Ecto neural progenitor cell (in vitro differentiated cells): ENCODE data around the gene COL23A1.
"Not testable (repeated sequence)": the region's sequence is repeated elsewhere in the genome, so short reads cannot be mapped to it uniquely, and the experiment has no call there.

ENCODE experiments used
- DNase-seq: peaks from one replicate; pipeline ENCODE4 v3.0.0-alpha.2; 2018; ENCODE audit warnings: low spot score

COL23A1 gene

DNA sequence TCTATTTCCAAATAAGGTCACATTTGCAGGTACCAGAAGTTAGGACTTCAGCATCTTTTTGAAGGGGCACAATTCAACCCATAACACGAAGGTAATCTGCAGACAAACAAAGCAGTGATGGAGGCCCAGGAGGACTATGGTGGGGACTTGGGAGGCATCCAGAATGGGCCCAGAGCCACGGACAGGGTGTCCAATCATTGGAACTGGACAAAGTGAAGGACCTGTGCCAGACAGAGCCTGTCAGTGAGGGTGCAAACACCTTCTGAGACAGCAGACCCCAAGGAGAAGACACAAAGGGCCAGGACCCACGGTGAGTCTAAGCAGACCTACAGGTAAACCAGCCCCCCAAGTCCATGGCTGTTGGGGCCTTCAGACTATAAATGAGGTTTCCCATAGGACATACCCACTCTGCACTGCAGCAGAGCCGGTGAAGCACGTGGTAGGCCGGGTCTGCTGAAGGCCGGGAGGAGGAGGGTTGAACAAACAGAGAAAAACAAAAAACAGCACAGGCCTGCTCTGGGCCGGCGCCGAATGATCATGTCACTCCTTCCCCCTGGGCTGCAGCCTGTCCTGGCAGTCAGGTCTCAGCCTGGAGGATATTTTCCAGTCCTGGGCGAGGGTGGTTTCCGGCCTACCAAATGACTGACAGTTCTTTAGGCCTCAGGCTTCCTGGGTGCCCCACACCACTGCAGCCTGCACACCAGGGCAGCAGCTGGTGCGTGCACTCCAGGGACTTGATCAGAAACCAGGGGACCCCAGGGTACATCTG is 84.4 kb downstream of the COL23A1 start:
- no peak for DNase-seq

- DNase-seq: no peak
Observed at GRCh38 chr5:178504340-178504960, 85.7 kb downstream of the COL23A1 start.

DNA sequence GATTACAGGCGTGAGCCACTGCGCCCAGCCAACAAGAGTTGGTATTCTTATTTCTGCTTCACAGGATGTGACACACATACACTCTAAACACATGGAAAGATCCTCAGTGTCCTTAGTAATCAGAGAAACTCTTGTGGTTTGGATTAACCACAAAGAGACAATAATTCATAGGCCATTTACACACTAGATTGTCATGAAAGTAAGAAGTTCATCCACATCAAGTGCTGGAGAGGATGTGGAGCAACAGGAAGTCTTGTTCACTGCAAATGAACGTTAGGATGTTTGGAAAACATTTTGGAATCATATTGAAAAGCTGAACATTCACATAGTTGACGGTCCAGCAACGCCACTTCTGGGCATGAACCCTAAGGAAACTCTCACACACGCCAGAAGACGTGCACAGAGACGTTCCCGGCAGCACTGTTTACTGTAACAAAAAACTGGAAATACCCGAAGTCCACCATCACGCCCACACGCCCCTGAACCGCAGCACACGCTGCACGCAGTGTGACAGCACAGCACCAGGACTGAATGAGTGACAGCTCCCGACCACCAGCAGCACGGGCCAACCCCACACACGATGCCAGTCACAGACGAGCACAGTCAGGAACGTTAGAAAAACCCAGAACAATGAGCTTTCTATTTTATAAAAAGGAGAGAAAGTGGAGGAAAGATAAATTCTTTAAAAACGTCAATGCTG is 87.6 kb downstream of the COL23A1 start:
- no peak for DNase-seq

DNA sequence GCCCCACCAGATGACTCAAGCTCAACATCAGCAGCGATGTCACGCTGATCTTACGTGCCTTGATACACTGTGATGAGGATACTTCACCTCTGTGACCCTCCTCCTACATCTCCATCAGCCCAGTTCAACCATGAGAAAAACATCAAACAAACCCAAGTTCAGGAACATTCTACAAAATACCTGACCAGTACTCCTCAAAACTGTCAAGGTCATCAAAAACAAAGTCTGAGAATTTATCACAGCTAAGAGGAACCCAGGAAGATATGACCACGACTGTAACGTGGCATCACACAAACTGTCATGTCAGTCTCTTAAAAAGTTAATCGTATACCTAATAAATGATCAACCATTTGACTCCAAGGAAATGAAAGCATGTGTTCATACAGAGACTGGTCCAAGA is 90.8 kb downstream of the COL23A1 start:
- DNase-seq: no peak

DNA sequence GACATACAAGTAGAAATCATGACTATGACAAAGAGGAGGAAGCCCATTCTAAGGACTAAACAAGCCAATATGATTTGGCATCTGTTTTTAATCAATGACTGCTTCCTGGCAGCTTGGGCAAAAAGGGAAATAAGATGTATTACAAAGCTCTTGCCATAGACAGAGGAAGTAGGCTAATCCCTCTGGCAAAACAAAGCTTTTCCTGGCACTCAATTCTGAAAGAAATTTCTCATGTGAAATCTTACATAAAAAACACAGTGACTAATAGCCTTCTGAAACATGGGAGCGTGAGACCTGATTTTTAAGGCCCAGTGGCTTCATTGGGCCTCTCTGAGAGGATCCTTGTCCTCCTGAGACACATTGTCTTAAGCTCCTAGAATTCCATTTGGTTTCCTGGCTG is 93.6 kb downstream of the COL23A1 start:
- DNase-seq: no peak

DNA sequence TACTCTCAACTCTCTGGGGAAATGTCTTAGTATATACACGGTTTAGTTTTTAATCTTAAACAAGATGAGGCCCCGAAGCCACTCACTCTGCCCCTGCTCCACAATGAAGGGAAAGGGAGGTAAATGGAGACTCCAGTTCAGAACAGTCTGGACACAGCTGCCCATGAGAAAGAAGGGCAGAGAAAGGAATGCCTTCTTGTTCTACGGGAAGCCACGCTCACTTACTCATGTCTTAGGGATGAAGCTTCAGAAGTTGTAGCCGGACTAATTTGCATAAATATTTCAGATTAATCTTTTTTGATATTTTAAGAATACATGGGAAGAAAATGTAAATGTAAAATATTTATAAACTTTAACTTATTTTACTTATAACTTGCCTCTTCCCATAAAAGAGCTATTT is 94.0 kb downstream of the COL23A1 start:
- no peak for DNase-seq

DNA sequence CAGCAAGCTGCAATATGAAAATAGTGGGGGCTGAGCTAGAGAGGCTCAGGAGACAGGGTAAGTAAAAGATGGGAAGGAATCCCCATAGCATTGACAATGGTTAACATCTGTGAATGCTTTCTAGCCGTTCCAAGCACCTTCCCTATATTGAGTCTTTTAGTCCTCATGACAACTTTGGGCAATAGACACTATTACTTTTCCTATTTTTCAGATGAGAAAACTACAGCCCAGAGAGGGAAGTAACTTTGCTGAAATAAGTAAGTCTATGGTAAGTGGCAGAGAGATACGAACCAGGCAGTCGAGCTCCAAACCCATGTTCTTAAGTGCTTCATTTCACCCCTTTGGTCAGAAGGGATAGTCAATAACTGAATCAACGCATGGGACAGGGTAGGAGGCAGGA is 94.5 kb downstream of the COL23A1 start:
- no peak for DNase-seq

- no peak for DNase-seq
Observed at GRCh38 chr5:178492278-178492677, 97.9 kb downstream of the COL23A1 start.

DNA sequence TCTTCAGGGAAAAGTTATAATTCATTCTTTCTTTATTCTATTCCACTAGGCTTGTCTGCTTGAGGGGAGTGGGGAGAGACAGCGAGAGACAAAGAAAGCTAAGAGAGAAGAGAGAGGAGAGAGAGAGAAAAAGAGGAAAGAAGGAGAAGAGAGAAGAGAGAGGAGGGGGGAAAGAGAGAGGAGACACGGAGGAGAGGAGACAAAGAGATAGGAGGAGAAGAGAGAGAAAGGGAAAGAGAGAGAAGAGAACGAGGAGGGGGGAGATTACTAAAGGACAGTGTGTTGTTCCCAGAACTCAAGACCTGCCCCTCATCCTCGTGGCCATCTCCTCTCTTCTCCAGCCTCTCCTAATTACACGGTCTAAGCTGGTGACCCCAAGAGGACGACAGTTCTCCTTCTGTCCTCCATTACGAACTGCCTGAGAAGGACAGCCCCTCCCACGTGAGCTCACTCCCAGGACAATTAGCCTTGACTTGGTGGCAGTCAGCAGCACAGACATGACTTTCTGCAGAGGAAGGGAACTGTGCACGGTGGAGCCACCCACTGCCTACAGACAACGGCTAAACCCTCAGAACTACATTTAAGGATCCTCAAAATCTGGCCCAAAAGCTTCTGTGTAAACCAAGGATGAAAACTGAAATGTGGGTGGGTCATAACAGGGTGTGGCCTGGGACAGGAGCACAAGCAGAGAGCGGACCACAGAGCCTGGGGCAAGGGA is 99.1 kb downstream of the COL23A1 start:
- no peak for DNase-seq

DNA sequence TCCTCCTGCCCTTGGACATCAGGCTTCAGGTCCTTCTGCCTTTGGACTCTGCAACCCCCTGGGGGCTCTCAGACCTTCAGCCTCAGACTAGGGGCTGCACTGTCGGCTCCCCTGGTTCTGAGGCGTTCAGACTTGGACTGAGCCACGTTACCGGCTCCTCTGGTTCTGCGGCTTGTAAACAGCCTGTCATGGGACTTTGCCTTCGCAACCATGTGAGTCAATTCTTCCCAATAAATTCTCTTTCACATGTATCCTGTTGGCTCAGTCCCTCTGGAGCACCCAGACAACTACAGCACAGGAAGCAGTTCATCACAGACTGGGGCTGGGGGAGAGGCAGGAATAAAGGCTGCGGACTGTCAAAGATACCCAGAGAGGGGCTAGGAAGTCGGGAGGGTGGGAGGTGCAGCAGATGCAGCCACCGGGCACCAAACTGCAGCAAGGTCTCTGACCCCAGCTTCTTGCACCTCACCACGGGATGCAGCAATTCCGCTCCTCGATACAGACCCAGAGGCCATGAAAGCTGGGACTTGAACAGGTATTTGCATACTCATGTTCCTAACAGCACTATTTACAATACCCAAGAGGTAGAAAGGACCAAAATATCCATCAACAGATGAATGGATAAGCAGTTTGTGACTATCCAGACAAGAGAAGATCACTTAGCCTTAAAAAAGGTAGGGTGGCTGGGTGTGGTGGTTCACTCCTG is 100.8 kb downstream of the COL23A1 start:
- DNase-seq: no peak

- DNase-seq: no peak
Observed at GRCh38 chr5:178488696-178489095, 101.5 kb downstream of the COL23A1 start.

DNA sequence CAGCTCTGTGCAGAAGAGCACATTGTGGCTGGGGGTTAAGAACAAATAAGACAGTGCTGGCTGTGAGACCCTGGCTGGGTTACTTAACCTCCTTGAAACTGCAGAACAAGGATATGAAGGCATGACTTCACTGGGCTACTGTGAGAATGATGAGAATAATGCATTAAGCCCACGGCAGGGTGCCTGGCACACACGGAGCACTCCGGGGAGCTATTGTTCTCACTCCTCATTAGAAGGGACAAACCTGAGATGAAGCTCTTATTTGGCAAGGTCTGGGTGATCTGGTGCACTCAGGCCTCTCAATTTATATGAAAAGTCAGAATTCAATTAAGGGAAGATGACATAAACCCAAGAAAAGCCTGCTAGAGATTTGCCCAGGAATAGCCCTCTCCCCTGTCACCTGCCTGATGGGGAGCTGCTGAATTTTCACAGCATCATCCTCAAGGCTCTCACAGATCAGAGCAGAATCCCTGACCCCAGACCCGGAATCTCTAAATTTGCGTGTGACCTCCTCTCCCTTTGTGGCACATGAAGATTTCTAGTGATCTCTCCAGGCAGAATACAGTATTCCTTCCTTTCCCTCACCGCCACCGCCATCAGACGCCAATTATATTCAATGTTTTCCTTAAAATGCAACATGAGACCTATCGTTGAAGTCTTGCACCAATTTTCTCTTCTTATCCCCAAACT is 102.1 kb downstream of the COL23A1 start:
- no peak for DNase-seq

DNA sequence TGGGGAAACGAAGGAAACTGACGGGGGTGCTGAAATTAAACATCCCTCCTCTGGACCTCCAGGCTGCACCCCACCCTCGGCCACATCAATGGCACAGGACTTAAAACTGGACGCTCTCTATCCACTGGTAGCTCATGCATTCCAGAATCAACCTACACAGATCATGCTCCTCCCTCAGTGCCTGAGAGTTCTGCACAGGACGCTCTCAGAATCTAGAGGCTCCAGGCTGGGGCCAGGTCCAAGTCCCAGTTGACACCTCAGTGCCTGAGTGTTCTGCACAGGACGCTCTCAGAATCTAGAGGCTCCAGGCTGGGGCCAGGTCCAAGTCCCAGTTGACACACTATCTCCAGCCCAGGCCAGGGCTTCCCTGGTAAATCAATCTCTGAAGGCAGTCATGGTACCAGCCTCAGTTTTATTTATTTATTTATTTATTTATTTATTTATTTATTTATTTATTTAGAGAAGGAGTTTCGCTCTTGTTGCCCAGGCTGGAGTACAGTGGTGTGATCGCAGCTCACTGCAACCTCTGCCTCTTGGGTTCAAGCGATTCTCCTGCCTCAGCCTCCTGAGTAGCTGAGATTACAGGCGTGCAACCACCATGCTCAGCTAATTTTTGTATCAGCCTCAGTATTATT is 103.2 kb downstream of the COL23A1 start:
- DNase-seq: not testable (repeated sequence)

DNA sequence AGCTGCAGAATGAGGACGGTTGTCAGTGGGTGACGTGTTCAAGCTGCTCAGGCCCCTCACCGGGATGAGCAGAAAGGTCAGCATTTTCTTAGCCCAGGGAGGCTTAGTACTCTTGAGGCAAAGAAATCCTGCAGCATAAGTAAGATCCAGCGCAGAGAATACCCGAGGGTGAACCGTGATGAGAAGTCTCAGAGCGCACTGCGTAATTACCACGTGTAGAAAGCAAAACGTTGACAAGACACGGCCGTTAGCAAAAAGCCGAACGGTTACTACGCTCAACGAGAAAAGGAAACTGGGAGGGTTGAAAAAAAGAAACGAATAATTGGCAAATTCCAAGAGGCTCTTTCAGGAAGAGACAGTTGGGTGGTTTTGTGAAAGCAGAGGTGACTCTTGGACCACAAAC is 104.0 kb downstream of the COL23A1 start:
- DNase-seq: no peak

GRCh38 chr5:178483620-178484019 is 106.6 kb downstream of the COL23A1 start:
- no peak for DNase-seq

- DNase-seq: no peak
Observed at GRCh38 chr5:178479261-178479660, 110.9 kb downstream of the COL23A1 start.

DNA sequence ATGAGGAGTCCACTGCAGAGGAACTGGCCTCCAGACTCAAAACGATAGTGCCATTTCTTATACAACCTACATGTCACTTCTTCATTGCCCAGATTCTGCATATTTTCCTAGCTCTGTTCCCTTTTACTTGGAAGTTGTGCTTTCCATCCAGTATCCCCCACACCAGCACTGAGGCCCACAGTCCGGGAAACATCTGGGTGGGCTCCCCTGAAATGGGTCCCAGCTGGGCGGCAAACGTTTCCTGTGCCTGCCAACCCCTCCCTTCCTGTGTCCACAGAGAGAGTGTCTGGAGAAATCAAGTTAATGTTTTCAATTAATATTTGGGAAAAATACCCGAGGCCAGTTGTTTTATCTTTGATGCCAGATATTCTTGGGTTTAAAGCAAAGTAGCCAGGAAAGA is 111.8 kb downstream of the COL23A1 start:
- no peak for DNase-seq

GRCh38 chr5:178477802-178478201 is 112.4 kb downstream of the COL23A1 start:
- no peak for DNase-seq

DNA sequence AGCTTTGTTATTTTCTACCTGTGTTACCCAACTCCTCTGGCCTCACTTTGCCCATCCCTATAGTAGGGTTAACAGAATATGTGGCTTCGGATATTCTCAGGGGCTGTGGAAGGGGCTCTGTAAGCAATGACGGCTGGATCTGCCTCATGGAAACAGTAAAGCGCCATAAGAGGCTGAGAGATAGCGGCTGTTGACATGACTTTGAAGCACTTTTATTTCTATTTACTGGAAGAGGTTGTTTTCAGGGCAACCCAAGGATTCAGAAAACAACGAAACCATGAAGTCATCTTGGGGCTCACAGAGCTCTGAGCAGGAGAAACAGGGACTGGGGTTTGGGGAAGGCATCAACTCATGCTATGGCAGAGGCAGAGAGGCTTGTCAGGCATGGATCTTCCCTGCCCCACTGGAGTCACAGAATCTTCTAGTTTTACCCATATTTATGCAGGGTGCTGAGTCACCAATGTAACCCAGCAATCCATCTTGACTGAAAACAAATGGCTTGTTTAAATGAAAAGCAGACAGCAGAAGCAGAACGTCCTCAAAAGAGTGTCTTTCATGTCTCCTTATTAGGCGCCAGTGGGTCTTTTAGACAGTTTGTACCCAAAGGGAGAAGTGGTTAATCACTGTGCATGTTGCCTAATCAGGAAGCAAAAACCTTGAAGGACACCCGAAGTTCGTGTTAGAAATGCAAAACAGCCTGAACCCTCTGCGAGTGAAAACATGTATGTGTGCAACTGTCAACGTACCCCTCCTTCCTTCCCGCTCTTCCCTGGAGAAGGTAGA is 113.0 kb downstream of the COL23A1 start:
- DNase-seq: no peak

- no peak for DNase-seq
Observed at GRCh38 chr5:178476531-178476930, 113.7 kb downstream of the COL23A1 start.
